ENCODE results near the gene KRT76.

Gene KRT76

GRCh38 chr12:52724384-52724783 lies 52.8 kb downstream of the KRT76 start:
- DNase-seq, result no peak

- DNase-seq, result no peak
These were observed 54.5 kb downstream of the KRT76 start for GRCh38 chr12:52722680-52723079.

GRCh38 chr12:52721838-52722470 lies 55.2 kb downstream of the KRT76 start:
- no peak for DNase-seq

GRCh38 chr12:52720365-52720886 lies 56.7 kb downstream of the KRT76 start:
- DNase-seq, result no peak

All from AML-193 (cell line).